HG02884 (cell line): ENCODE results near the gene SHC1.

ENCODE experiments used
- ATAC-seq: cut with Tn5 transposase; IDR thresholded peaks from one replicate; pipeline ENCODE4 v1.9.1; 2021; ENCODE audit warnings: mild to moderate bottlenecking, moderate library complexity; ENCODE audit not compliant: unreplicated experiment

The SHC1 gene

DNA sequence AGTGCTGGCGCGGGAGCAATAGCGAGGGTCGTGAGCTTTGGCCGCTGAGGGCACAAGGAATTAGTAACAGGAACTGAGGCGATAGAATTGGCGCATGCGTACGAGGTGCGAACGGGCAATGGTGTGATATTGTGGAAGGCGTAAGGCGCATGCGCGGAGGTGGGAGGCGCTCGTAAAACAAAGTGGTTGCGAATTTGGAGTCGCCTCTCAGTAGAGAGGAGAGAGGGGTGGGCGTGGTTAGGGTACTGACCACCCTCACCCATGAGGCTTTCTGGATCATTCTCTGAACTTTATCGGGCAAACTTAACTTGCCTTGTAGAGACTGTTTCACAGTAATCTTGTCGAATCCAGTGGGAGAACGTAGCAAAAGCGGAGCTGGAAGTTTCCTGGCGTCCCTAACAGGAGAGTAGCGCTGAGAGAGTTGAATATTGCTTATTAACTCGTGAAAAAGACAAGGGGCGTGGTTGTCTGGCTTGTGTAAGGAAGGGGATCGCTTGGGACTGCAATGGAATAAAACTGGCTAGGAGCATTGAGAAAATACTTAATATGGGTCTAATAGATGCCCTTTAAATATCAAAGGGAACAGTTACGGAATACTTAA, 4.4 kb upstream of the SHC1 start:
- ATAC-seq: peak; percentile 42

- ATAC-seq: peak; percentile 66
Observed at GRCh38 chr1:154974102-154974807, 3.7 kb upstream of the SHC1 start, which contains the start of gene CKS1B. Gene CKS1B (plus strand): TSS chr1:154974681. CDS start chr1:154974746, 65 bp downstream.

DNA sequence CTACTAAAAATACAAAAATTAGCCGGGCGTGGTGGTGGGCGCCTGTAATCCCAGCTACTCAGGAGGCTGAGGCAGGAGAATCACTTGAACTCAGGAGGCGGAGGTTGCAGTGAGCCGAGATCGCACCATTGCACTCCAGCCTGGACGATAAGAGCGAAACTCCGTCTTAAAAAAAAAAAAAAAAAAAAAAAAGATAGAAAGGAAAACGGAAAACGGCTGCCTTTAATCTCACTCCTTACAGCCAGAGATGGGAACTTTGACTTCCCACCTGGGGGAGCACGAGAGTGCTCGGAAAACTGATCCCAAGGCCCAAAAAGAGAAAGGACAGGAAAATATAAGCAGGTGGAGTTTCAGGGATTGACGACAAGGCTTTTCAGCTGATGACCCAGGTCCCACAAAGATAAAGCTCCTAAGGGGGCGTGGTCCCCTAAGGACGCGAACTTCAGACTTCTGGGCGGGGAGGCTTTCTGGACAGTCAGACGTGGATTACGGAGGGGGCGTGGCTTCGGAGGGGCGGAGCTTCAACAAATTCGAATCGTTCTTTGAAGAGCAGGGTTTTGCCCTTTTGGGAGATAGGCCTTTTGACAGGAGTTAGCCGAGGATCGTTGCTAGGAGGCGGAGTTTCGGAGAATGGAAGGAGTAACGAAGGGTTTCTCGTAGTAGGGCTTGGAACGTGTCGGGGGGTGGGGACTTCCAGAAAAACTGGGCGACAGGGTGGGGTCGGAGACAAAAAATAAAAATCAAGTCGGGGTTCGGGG, 3.0 kb upstream of the SHC1 start:
- ATAC-seq: peak; percentile 20

- ATAC-seq: no peak
Observed at GRCh38 chr1:154972517-154973343, 2.2 kb upstream of the SHC1 start.

DNA sequence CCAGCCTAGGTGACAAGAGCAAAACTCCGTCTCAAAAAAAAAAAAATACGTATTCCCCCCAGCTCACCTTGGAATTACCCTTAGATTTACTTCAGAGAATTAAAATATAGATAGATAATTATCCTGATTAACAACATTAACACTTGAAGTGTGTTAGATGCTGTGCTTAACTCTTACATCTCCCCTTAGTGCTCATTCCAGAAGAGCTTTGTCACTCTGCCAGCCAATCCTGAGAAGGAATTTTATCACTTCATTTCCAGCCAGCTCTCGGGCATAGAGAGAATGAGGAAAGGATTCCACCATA, 1.6 kb upstream of the SHC1 start:
- ATAC-seq: no peak

DNA sequence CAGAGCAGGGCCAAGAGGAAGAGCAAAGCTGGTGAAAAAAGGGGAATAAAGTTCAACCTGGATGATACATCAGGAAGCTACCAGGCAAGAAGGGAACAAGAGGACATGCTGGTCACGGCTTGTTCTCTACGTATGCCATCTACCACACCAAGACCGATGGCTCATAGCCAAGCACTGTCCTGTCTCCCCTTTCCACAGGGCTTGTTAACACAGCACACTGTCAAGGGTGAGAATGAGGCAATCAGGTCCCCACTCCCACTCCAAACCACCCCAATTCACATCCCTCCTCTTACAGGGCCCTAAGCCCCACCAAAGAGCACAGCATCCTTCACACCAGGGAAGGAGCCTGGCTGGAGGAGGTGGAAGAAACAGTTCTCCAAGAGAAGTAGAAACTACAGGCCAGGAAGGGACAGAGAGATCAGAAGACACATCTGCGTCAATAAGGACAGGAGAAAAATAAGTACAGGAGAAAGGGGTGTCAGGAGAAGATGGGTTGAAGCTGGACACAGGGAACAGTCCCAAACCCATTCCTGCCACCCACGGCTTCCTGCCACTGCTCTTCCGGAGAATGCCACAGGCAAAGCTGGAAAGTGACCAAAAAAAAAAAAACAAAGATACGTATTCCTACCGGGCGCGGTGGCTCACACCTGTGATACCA, 923 bp upstream of the SHC1 start:
- no peak for ATAC-seq

DNA sequence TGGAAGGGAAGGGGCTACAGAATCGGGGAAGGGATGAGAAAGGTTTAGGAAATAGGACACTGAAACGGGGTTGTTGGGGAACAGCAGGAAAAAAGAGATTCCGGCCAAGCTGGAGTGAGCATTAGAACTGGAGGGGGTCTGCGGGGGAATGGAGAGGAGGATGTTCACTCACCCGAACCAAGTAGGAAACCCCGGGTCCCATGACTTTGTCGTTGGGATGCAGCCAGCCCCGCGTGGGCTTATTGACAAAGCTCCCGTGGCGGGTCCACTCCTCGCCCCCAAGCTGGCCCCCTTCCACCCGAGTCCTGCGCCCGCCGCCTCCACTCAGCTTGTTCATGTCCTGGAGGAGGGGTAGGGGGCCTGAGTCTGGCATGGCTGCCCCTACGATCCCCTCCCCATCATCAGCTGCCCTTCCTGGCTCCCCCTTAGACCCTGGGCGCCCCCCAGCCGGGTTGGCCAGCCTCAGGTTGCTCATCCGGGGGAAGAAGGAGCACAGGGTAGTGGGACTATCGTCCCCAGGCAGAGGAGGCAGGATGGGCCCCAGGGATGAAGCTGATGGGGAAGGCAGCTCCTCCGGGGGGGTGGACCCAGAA, 591 bp downstream of the SHC1 start:
- ATAC-seq: no peak

DNA sequence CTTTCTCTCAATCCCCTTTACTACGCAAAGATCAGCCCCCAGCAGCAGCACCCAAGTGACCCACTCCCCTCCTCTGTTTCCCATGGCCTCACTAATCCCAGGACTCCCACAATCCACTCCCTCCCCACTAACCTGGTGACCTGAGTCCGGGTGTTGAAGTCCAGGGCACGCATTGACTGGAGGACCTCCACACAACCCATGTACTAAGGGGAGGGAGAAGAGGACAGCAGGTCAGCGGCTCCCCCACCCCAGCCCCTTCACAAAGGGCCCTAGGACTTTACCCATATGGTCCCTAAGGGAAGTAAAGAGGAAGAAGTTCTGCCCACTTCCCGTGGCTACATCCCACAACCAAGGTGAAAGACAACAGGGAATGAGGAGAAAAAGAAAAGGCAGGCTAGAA, 1.3 kb downstream of the SHC1 start:
- ATAC-seq: no peak

- no peak for ATAC-seq
Observed at GRCh38 chr1:154968731-154969130, 1.8 kb downstream of the SHC1 start.

DNA sequence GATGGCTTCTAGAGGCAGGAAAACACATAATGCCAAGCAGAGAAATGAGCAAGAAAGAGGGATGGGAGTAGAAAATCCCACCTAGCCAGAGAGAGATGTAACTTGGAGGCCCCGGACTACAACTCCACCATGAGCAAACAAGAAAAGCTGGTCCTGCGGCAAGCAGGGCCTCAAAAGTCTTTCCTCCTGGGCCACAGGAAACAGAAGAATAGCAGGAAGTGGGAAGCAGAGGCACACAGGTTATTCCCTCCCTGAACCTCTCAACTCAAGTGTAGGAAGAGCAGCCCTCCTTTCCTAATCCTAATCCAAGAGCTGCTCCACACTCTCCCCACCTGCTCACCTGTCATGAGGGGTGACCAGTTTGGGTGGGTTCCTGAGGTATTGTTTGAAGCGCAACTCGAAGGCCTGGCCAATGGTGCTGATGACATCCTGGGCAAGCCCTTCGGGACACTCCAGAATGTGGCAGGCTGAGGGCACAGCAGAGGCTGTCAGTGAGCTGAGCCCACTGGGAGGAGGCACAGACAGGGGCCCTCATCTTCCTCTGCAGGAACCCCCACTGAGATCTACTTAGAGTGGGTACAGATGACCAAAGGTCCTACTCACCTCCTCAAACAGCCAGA, 3.1 kb downstream of the SHC1 start:
- ATAC-seq: no peak

- ATAC-seq: no peak
Observed at GRCh38 chr1:154966111-154966510, 4.4 kb downstream of the SHC1 start.

GRCh38 chr1:154964359-154964758, 6.2 kb downstream of the SHC1 start:
- no peak for ATAC-seq

DNA sequence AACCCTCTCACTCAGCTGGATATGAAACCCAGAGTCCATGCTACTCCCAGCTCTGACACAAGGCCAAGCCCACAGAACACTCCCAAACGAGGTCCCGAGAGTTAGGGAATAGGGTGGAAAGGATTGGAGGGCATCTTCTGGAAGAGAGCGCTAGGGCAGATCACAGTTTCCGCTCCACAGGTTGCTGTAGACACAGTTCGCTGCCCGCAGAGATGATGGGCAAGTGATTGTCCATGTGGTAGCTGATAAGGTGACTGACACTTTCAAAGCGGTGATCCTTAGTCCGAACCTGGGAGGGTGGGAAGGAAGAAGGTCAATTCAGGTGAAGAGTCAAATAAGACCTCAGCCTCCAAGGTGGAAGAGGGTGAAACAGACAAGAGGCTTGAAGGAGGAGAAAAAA, 6.9 kb downstream of the SHC1 start:
- ATAC-seq: no peak

- ATAC-seq: no peak
Observed at GRCh38 chr1:154962795-154963330, 7.7 kb downstream of the SHC1 start.

DNA sequence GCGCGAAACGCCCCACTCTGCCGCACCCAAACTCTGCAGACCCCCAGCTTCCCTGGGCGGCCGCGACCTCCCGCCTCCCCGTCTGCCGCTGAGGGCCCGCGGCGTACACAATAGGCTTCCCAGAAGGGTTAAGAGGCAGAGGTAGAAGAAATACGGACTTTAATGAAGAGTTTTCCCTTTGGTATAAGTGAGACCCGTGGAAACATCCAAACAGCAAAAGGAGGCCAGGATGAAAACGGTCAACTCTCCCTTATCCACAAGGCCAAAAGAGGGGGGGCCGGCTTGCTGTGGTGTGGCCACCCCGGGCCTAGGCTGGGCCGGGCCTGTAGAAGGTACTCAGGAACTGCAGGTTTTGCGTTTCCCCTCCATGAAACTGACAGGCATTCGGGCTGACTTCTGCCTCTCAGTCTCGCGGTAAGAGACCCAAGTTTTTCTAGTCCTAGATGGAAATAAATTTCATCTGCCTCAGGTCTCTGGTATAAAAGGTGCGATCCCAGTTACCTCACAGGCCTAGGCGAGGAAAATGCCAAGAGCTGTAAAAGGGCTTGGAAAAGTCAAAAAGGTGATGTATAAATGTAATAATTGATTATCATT, 8.3 kb downstream of the SHC1 start:
- ATAC-seq: peak; percentile 6

- peak; percentile 72 for ATAC-seq
Observed at GRCh38 chr1:154961207-154962155, 9.1 kb downstream of the SHC1 start, which contains the start of gene PYGO2. Gene PYGO2 (minus strand): TSS chr1:154961782. CDS start chr1:154961576, 206 bp downstream.

- no peak for ATAC-seq
Observed at GRCh38 chr1:154960446-154961136, 10.0 kb downstream of the SHC1 start.

DNA sequence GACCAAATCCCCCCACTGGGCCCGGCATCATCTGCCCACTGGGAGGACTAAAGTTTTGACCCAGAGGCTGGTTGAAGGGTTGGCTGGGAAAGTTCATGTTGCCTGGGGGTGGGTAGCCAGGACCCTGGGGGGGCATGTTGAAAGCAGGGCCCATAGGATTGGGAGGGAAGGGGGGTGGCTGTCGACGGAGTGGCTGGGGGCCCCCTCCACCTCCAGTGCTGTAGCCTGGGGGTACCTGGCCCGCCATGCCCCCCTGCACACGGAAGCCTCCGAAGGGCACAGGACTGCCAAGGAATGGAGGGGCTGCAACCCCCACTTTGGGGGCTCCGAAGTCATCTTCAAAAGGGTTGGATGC, 11.1 kb downstream of the SHC1 start:
- ATAC-seq: no peak
